HG03378 (cell line): ENCODE measurements around the gene SERPINH1.

ENCODE experiments used
- ATAC-seq: cut with Tn5 transposase; IDR thresholded peaks from one replicate; pipeline ENCODE4 v1.9.1; 2021; ENCODE audit warnings: mild to moderate bottlenecking, moderate library complexity; ENCODE audit not compliant: unreplicated experiment

SERPINH1 gene

DNA sequence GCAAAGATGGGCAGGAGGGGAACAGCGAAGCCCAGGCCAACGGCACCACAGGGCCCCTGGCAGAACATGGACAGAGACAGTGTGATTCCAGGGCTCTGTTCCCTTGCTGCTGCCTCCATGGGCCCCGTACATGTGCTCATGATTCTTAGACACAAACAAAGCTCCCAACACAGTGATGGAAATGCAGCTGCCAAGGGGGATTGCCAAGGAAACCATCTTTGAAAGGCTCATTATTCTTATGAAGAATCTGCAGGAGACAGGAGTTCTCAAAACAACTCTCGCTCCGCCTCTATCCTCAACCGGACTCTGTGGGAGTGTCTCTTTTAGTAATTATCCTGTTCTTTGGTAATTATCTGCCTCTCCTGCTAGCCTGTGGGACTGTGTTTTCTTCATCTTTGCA, 32.2 kb downstream of the SERPINH1 start:
- no peak for ATAC-seq

DNA sequence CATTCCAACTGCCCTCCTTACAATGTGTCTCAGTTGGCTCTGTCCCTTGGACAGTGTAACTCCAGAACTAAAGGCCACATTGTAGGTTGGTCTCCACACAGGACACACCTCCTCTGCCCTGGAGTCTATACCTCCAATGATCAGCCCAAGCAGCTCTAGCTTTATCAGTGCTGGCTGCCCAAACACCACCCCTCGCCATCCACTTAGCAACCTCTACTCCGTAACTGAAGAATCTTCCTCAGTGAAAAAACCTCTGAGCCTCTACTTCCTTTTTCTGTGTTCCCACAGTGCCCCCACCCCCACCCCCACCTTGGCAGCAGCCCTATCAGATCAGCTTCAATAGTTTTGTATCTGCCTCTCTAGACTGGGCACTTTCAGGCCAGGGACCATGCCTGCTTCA, 33.4 kb downstream of the SERPINH1 start:
- ATAC-seq = no peak

DNA sequence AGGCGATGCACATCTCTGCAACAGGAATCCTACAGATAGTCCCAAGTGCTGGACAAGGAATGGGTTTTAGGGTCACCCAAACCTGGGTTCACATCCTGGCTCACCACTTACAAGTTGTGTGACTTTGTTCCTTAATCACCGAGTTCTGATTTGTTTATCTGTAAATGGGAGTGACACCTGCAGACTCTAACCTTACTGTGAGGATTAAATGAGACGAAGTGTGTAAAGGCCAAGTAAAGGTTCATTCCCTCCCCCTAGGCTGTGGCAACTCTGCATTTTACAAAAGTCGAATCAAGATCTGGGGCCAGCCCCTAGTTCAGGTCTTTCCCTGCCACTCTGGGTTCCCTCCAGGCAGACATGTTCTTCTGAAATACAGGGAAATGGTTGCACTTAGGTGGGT, 34.9 kb downstream of the SERPINH1 start:
- no peak for ATAC-seq

DNA sequence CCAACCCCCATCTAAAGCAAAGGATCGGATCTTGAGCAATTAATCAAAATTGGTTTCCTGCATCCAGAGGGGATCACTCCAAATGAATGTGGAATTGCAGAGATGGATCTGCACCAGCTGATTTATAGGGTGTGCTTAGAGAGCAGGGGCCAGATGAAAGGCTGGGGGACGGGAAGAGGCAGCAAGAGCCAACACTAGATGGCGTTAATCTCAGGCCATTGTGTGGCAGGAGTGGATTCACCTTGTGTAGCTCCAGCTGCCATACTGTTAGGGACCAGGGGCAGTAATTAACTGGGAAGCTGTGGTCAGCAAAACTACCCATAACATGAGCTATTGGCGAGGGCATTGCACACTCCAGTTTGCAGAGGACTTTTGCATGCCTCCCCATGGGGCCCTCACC, 35.6 kb downstream of the SERPINH1 start:
- no peak for ATAC-seq

DNA sequence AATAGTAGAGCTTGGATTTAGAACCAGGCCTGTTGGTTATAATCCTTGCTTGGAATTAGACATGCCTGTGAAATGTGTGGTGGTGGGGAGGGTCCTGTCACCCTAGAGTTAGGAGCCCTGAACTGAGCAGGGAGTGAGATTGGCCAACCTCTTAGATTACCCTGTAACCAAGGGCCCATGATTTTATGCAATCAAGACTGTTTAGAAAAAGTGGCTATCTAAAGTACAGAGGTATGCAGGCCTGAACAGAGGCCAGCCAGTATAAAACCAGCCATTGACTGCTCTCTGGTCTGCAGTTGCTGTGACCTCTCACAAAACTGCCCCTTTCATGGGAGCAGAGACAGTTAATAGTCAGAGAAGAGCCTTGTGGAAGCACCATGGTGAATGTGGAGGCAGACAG, 36.2 kb downstream of the SERPINH1 start:
- ATAC-seq = no peak

DNA sequence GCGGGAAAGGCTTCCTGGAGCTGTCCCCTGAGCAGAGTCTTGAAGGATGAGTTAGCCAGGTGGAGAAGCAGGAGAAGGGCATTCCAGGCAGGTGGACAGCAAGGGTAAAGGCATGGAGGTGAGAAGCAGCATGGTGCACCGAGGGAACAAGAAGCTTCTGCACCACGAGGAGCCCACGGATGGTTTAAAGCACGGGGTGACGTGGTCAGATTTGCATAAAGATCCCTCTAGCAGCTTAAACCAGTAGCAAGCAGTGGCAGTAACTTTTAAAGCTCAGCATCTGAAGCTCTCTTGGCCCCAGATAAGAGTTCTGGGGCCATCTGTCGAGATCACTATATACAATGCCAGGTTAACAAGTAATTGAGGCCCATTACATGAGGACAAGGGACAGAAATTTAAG, 36.8 kb downstream of the SERPINH1 start:
- no peak for ATAC-seq

DNA sequence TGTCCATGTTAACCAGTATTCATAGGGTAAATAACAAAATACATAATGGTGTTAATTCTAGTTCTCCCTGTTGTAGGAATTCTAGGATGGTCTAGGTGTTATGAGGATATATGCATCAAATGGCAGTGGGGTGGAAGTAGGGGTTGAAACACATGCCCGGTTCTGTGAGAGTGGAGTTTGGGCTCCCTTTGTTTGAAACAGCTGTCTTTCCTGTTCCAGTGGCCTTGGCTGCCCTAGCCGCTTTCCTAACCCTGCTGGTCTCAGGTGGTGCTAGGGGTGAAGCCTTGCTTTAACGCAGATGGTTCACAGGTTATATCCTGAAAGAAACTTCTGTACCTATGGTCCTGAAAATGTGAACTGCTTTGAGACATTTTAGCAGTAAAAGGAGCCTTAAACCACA, 38.3 kb downstream of the SERPINH1 start:
- ATAC-seq = no peak

DNA sequence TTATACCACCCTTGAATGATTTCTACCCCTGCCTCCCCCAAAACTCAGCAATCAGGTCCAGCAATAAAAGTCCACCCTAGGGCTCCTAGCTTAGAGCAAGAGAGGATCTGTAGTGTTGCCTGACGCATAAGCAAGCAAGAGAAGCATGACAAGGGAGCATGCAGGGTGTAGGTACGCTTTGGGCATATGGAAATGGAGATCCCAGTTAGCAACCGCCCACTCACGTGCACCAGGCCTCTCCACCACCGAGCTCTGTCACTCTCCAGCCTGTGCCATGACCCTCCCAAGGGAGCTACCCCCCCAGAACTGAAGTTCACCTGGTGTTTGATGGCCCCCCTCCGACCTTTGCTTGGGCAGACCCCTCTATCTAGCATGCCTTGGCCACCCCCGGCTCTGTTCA, 39.4 kb downstream of the SERPINH1 start:
- ATAC-seq = no peak

DNA sequence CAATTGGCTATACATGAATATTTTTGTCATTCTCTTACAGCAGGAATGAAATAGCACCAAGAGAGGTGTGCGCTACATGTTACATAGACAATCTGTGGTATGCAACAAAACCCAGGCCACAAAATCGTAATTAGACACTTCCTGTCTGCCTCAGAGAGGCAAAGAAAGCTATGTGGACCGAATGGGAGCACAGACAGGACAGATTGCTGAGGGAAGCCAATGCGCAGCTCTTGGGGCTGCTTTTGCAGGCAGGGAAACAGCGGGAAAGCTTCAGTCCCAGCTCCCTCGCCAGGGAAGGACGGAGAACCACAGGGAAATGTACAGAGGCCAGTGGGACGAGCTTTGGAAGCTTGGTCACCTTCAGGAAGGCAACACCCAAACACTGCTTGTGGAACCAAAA, 40.9 kb downstream of the SERPINH1 start:
- no peak for ATAC-seq

DNA sequence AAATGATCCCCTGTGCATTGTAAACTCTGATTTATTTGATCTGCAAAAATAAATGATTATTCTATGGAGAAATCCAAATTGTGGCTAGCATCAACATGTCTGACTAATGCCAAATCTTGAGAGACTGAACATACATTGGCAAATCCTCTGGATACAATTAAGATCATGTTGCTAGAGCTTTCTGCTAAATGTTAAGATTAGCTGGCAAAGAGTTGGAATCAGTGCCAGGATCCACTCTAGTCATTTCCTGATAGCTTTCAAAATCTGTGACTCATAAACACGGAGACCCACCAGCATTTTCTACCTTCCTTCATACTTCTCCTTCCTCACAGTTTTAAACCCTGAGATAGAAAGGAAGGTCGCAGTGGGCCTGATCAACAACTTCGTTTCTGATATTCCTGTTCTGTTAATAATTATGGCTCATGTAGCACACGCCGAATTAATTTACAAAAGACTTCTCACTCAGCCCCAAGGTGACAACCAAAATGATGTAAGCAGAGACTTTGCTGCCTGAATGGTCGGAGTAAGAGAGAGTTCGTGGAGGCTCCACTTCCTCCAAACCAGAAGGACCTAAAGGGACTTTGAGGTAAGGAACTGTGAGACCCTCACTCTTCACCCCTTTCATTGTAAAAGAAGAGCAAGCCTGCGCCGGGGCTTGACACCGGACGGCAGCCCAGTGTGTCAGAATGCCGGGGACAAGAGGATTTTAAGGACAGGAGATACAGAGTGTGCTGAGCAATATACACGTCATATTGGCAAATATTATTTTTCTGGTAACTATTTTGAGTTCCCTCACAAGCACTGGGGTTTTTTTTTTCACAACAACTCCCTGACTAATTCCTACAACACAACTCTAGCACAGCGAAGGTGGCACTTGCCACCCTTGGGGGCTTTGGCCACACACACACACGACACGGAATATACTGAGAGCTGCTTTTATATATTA, 42.0 kb downstream of the SERPINH1 start:
- no peak for ATAC-seq

DNA sequence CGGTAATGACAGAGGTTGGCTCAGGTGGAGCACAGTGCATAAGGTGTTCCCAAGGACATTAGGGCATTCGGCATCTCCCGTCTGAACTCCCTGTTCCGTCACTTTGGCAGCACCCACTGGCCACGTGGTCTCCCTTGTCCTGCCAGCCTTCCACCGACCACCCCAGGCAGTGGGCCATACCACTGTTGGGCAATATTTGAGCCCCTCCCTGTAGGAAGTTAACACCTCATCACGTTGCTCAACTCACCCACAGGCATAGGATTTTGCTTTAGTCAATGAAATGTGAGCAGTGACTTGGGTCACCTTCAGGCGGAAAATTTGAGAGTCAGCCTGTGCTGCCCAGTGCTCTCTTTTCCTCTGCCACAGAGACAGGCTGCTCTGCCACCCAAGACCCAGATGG, 44.0 kb downstream of the SERPINH1 start:
- no peak for ATAC-seq

DNA sequence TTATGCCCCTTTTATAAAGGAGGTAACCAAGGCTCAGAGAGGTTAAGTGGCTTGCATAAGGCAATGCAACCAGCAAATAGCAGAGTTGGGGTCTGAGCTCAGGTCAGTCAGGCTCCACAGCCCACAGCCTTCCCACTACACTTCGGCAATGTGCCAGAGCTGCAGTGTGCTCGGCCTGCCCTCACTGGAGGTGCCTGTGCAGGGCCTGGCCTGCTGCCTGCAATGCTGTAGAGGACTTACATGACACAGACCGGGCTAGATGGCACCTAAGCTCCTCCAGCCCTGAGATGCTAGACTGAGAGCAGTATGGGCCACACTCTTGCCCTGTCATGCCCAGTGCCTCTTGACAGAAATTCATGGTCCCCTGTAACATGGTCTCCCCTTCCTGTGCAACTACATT, 49.8 kb downstream of the SERPINH1 start:
- ATAC-seq = no peak

DNA sequence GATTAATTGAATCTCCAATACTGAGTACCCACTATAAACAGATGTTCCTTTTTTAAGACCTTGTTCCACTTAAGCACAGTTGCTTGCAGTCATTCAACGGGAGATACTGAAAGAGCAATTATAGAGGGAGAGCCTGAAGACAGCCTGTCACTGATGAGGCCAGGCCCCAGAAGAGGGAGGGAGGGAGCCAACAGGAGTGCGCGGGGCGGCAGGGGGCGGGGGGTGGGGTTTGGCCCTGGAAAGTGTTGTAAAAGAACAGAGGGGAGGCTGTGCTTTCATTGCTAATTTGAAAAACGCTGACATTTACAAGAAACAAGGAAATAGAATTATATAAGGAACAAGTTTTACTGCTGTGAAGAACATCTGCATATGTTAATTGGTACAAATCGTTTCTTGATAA, 53.7 kb downstream of the SERPINH1 start:
- ATAC-seq = no peak

DNA sequence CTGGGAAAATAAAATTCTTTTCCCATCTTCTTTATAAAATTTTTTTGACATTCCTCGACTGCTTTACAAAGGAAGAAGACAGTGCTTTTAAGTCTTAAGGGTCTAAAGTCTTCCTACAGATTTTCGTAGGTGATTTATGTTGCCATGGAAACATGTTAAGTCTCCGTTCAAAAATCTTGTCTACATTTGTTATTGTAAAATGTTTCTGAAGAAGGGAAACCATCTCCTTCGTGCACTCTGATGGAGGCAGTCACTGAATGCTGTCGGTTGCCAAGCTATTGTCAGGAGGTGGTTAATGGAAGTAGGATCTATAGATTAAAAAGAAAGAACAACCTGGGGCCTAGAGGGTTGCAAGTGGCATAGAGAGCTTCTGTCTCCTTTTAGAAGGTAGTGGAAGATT, 54.2 kb downstream of the SERPINH1 start:
- no peak for ATAC-seq
